Natural killer cell (primary cell): ENCODE measurements around the gene GPC5. TPM values are rescaled to one million over a fixed set of nuclear protein-coding genes. Genes with fewer than 3 reads are reported as not detected.

Source experiments
- ATAC-seq, 3 donors: fragments of 150-1000 bp in 2 of 3; fragments of 200-7000 bp in 1 of 3; cut with Tn5 transposase; 1 replicate in 1 of 3; 2 replicates in 2 of 3; pipeline ENCODE4 v1.10.0; 2021; ENCODE audit warnings: mild to moderate bottlenecking in 2 of 3, moderate library complexity in 2 of 3
- DNase-seq, 2 donors: peaks; one replicate each; pipeline versions ENCODE4 v3.0.0 to v3.0.0-alpha.2; 2013 to 2021; ENCODE audit warnings: mixed read lengths in 1 of 2
- H3K27ac ChIP-seq: one replicate; pipeline ENCODE4 v1.5.1; 2013; ENCODE audit warnings: mild to moderate bottlenecking, low read length
- H3K27me3 ChIP-seq: one replicate; pipeline ENCODE4 v1.6.1; 2013; ENCODE audit warnings: low read length; ENCODE audit not compliant: control insufficient read depth, insufficient read depth
- H3K36me3 ChIP-seq: one replicate; pipeline ENCODE4 v1.6.1; 2013; ENCODE audit warnings: low read length; ENCODE audit not compliant: control insufficient read depth, insufficient read depth
- H3K4me1 ChIP-seq: one replicate; pipeline ENCODE4 v1.6.1; 2013; ENCODE audit warnings: low read length; ENCODE audit not compliant: control insufficient read depth, insufficient read depth
- H3K4me3 ChIP-seq: one replicate; pipeline ENCODE4 v1.5.1; 2013; ENCODE audit warnings: low read length
- H3K9me3 ChIP-seq: one replicate; pipeline ENCODE4 v1.6.1; 2013; ENCODE audit warnings: low read length; ENCODE audit not compliant: control insufficient read depth, insufficient read depth
- H3K27ac Mint-ChIP-seq, 2 donors: one replicate each; pipeline ENCODE4 v1.8.0; 2022; ENCODE audit warnings: mild to moderate bottlenecking in 2 of 2, mixed read lengths in 2 of 2, moderate library complexity in 1 of 2
- H3K27me3 Mint-ChIP-seq, 2 donors: one replicate each; pipeline ENCODE4 v1.8.0; 2022; ENCODE audit warnings: low read depth in 2 of 2, mixed read lengths in 2 of 2
- H3K36me3 Mint-ChIP-seq: one replicate; pipeline ENCODE4 v1.8.0; 2022; ENCODE audit warnings: mixed read lengths
- H3K4me1 Mint-ChIP-seq, 2 donors: one replicate each; pipeline ENCODE4 v1.8.0; 2022; ENCODE audit warnings: mixed read lengths in 2 of 2
- H3K4me3 Mint-ChIP-seq: one replicate; pipeline ENCODE4 v1.8.0; 2022; ENCODE audit warnings: mild to moderate bottlenecking, moderate library complexity, mixed read lengths
- H3K9me3 Mint-ChIP-seq, 2 donors: one replicate each; pipeline ENCODE4 v1.8.0; 2022; ENCODE audit warnings: mixed read lengths in 2 of 2
- CTCF ChIP-seq: fragments of 200-600 bp; IDR thresholded peaks from one replicate; pipeline ENCODE4 v1.8.0; 2022; ENCODE audit warnings: antibody characterized with exemption
- WGBS: methylation state at CpG from one replicate; pipeline ENCODE4 v1.1.7; 2013; ENCODE audit warnings: missing lambda C conversion rate; ENCODE audit not compliant: insufficient coverage; 5-methylcytosine and 5-hydroxymethylcytosine counted together
- intact Hi-C: fragments of 100-400 bp; cut with micrococcal nuclease; formaldehyde crosslinking; loops from one replicate; pipeline ENCODE4 v1.14.2; 2022
- total RNA-seq, 4 donors: library from RNA; stranded (reverse); fragments of 120-200 nt in 1 of 4; gene quantifications; one replicate each; pipeline versions ENCODE4 v1.2.3 to v1.2.4, GENCODE V29; 2013 to 2022

The GPC5 gene
- total RNA-seq, 3 donors from 2014 or later (not counting 1 experiment from before 2014, with no cell fraction given), result not detected

GRCh38 chr13:91384896-91385295 is 13.5 kb upstream of the GPC5 start:
- Mint-ChIP-seq H3K4me3 (no peak overlapping the region), H3K36me3 (no peaks in the 10 kb centered on the region), H3K27ac (no peak overlapping the region), H3K4me1 (no peaks in the 10 kb centered on the region), H3K9me3 (no peaks in the 10 kb centered on the region), H3K27me3 (peaks cover 14 to 36% of the 10 kb centered on the region in 2 donors)
- ATAC-seq, result no peak
- DNase-seq, result no peak
- 97% methylated on average over 1 of the region's 2 CpGs for WGBS
- Histone ChIP-seq H3K36me3 (no peaks in the 10 kb centered on the region), H3K4me3 (no peak overlapping the region), H3K27ac (no peak overlapping the region), H3K27me3 (peaks cover 2% of the 10 kb centered on the region), H3K9me3 (no peaks in the 10 kb centered on the region), H3K4me1 (no peaks in the 10 kb centered on the region)
- TF ChIP-seq CTCF, result no peak
- intact Hi-C loops, result no loop called here

GRCh38 chr13:91389186-91389585 is 9.2 kb upstream of the GPC5 start:
- Mint-ChIP-seq H3K4me3 (no peak overlapping the region), H3K36me3 (no peaks in the 10 kb centered on the region), H3K27ac (no peak overlapping the region), H3K9me3 (no peaks in the 10 kb centered on the region), H3K4me1 (no peaks in the 10 kb centered on the region), H3K27me3 (peaks cover 29 to 51% of the 10 kb centered on the region in 2 donors)
- Histone ChIP-seq H3K36me3 (no peaks in the 10 kb centered on the region), H3K4me1 (no peaks in the 10 kb centered on the region), H3K27me3 (peaks cover 2% of the 10 kb centered on the region), H3K27ac (no peak overlapping the region), H3K4me3 (no peak overlapping the region), H3K9me3 (no peaks in the 10 kb centered on the region)
- TF ChIP-seq CTCF, result no peak
- DNase-seq (no peak), ATAC-seq (no peak)
- intact Hi-C loops, result no loop called here
- WGBS, result 88% methylated on average over 1 of the region's 2 CpGs

- TF ChIP-seq CTCF, result no peak
- H3K9me3 ChIP-seq, result no peaks in the 10 kb centered on the region
- Mint-ChIP-seq H3K4me1 (peaks cover 7 to 18% of the 10 kb centered on the region in 2 donors), H3K36me3 (no peaks in the 10 kb centered on the region), H3K9me3 (no peaks in the 10 kb centered on the region), H3K27me3 (peaks cover 15 to 37% of the 10 kb centered on the region in 2 donors), H3K27ac (no peak overlapping the region), H3K4me3 (no peak overlapping the region)
- ATAC-seq (no peak), DNase-seq (no peak)
- intact Hi-C loops, result no loop called here
- no peak overlapping the region for H3K4me3 ChIP-seq
- H3K36me3 ChIP-seq, result no peaks in the 10 kb centered on the region
- H3K4me1 ChIP-seq, result peaks cover 14% of the 10 kb centered on the region
- peaks cover 27% of the 10 kb centered on the region for H3K27me3 ChIP-seq
- no CpG with 5 or more reads among the region's 1 CpG for WGBS
- H3K27ac ChIP-seq, result no peak overlapping the region
Measured at GRCh38 chr13:91397595-91397994, 826 bp upstream of the GPC5 start.
